AG09309 (cell line): ENCODE results near the gene AIMP1.

ENCODE experiments used
- DNase-seq: peaks from one replicate; pipeline ENCODE4 v3.0.0-alpha.2; 2010; ENCODE audit warnings: low read depth
- H3K4me3 ChIP-seq: 2 replicates; pipeline ENCODE4 v1.5.1; 2011; ENCODE audit warnings: mild to moderate bottlenecking, low read depth, low read length, moderate library complexity; ENCODE audit not compliant: control insufficient read depth
- CTCF ChIP-seq: IDR thresholded peaks from 2 replicates; pipeline ENCODE4 v1.5.1; 2011; ENCODE audit warnings: mild to moderate bottlenecking, low read depth, low read length, inconsistent platforms; ENCODE audit not compliant: insufficient read depth, control insufficient read depth; ENCODE audit errors: missing control alignments

Gene AIMP1

DNA sequence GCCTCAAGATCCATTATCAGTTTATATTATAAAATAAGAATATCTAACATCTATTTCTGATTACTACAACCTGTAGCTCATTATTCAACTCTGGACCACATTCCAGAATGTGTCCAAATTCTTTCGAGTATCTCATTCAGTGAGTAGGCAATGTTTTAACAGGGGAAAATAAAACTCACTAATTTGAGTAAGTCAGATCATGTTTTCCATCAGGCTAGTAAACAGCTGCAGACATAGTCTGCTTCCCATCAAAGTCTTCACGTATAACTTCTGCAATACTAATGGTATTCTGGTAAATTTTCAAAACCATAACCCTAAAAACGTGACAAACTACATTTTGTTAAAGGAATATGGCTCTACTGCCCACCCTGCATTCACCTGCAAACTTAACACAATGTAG is 32.1 kb upstream of the AIMP1 start:
- DNase-seq = no peak
- no peak overlapping the region for H3K4me3 ChIP-seq
- no peak for TF ChIP-seq CTCF

- DNase-seq = no peak
- H3K4me3 ChIP-seq = no peak overlapping the region
- no peak for TF ChIP-seq CTCF
These were observed 29.7 kb upstream of the AIMP1 start for GRCh38 chr4:106286611-106287010.

DNA sequence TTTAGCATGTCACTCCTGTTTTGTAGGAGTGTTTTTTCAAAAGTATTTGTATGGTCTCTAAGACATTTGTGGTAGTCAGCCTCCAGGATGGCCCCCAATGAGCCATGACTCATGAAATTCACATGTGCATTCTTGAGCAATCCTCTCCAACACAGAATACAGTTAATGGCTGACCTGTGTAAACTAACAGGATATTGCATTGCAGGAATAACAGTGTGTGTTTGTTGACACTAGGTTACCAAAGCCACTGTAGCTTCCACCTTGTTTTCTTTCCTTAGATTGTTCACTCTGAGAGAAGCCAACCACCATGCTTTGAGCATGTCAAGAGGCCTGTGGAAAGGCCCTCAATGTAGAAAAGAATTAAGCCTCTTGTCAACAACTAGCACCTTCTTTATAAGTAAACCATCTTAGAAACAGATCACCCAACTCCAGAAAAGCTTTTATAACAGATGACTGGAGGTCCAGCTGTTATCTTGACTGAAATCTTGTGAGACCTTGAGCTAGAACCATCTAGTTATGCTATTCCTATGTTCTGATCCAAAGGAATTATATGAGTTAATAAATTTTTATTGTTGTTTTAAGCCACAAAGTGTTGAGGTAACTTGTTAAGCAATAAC is 28.9 kb upstream of the AIMP1 start:
- no peak for TF ChIP-seq CTCF
- DNase-seq = peak; percentile 31
- no peak overlapping the region for H3K4me3 ChIP-seq

GRCh38 chr4:106289737-106290136 is 26.6 kb upstream of the AIMP1 start:
- H3K4me3 ChIP-seq = no peak overlapping the region
- no peak for DNase-seq
- TF ChIP-seq CTCF = no peak

GRCh38 chr4:106291678-106292077 is 24.7 kb upstream of the AIMP1 start:
- no peak for TF ChIP-seq CTCF
- DNase-seq = no peak
- no peak overlapping the region for H3K4me3 ChIP-seq

DNA sequence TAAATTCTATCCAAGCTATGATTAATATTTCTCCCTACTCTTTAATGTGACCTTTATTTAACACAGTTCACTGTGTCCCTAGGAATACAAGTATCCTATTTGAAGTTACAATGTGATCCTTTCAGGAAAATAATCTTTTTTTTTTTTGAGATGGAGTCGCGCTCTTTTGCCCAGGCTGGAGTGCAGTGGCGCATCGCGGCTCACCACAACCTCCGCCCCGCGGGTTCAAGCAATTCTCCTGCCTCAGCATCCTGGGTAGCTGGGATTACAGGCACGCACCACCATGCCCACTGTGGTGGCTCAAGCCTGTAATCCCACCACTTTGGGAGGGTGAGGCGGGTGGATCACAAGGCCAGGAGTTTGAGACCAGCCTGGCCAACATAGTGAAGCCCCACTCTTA is 22.3 kb upstream of the AIMP1 start:
- H3K4me3 ChIP-seq = no peak overlapping the region
- no peak for TF ChIP-seq CTCF
- no peak for DNase-seq

- no peak for DNase-seq
- H3K4me3 ChIP-seq = no peak overlapping the region
- no peak for TF ChIP-seq CTCF
These were observed 18.9 kb upstream of the AIMP1 start for GRCh38 chr4:106297245-106298035.
